ENCODE measurements around the gene DIPK1B. TPM values are rescaled to one million over a fixed set of nuclear protein-coding genes. Genes with fewer than 3 reads are reported as not detected.
A peak's percentile ranks its signal among the peaks of the same experiment; 100 is the strongest.

DIPK1B gene
- total and polyA plus RNA-seq, 2 experiments from 2014 or later = 18.7 to 60.0 TPM

DNA sequence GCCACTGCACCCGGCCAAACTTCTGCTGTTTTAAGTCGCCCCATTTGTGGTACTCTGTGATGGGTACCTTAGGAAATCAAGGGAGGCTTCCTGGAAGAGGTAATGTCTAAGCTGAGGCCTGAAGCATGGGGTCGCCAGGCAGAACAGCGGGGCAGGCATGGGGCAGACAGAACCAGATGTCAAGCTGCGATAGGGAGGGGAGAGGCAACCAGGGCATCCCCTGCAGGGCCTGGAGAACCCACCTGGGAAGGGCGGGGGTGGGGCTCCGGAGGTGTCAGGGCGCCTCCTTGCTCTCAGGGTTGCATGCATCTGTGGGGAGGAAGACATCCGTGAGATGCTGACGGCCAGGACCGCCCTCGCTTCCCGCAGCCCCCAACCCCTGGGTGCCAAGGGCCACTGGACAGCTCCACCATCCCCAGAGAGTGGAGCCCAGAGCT is 49.2 kb downstream of the DIPK1B start (continued):
- TF ChIP-seq EZH2phosphoT487 (IDR thresholded peaks at IDR 0.05; ENCODE audit: unreplicated experiment) (no peak), POLR2AphosphoS5 (IDR thresholded peaks at IDR 0.05; ENCODE audit: low read depth) (no peak), EZH2 (IDR thresholded peaks at IDR 0.05; ENCODE audit: low read depth, unreplicated experiment) (no peak), STAT1 (IDR thresholded peaks at IDR 0.05; ENCODE audit: unreplicated experiment) (no peak), NANOG (IDR thresholded peaks at IDR 0.05; ENCODE audit: borderline replicate concordance) (no peak), ZNF114 (CRISPR knock-in tag; IDR thresholded peaks at IDR 0.05) (no peak)
- TF ChIP-seq, protein P1, sequence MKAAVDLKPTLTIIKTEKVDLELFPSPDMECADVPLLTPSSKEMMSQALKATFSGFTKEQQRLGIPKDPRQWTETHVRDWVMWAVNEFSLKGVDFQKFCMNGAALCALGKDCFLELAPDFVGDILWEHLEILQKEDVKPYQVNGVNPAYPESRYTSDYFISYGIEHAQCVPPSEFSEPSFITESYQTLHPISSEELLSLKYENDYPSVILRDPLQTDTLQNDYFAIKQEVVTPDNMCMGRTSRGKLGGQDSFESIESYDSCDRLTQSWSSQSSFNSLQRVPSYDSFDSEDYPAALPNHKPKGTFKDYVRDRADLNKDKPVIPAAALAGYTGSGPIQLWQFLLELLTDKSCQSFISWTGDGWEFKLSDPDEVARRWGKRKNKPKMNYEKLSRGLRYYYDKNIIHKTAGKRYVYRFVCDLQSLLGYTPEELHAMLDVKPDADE (IDR thresholded peaks at IDR 0.05) = no peak

DNA sequence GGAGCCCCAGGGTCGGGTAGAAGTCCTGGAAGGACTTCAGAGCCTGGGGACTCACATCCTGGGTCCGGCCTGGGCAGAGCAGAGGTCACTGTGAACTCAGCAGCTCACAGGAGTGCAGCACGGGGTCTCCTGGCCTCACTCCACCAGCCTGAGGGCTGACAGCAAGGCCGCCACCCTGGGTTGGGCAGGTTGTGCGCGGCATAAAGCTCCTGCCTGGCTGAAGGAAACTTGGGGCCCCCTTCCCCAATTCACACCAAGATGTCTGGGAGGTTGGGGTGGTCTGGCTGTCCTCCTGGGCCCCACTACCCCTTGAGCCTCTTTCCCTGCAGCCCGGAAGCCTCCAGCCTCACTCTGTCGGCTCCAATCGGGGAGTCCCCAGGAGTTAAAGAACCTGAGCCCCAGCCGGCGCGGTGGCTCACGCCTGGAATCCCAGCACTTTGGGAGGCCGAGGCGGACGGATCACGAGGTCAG is 49.9 kb downstream of the DIPK1B start:
- Mint-ChIP-seq H3K4me1 (peaks cover 13% of the 10 kb centered on the region), H3K27me3 (ENCODE audit: insufficient read depth, low read depth, poor library complexity) (peaks cover 5% of the 10 kb centered on the region), H3K4me3 (no peak overlapping the region), H3K36me3 (ENCODE audit: low read depth) (peaks cover 3% of the 10 kb centered on the region; the same call in 2 of the 3 replicates), H3K9me3 (peaks cover 8% of the 10 kb centered on the region), H3K27ac (no peak overlapping the region)
- Histone ChIP-seq H3F3A (replicated peaks; ENCODE audit: low read depth) (0 out of 2 replicates have a peak, but pooled peaks cover 5% of the 10 kb centered on the region), H3K9me2 (ENCODE audit: insufficient read depth) (no peaks in the 10 kb centered on the region), H3K4me1 (ENCODE audit: insufficient read depth) (no peaks in the 10 kb centered on the region), H3K4me3 (no peak overlapping the region), H4K20me1 (replicated peaks; ENCODE audit: insufficient read depth) (no peaks in the 10 kb centered on the region), H3K4me2 (peak overlapping the region; percentile 55; the same call in 1 of the 2 replicates), H2AFZ (no peak overlapping the region), H3K36me3 (ENCODE audit: insufficient read depth) (no peaks in the 10 kb centered on the region), H3K27me3 (ENCODE audit: insufficient read depth) (no peaks in the 10 kb centered on the region), H3K27ac (ENCODE audit: low read depth) (no peak overlapping the region), H3K79me2 (replicated peaks; ENCODE audit: insufficient read depth) (no peaks in the 10 kb centered on the region)
- DNase-seq (ENCODE audit: low spot score) = no peak
- ATAC-seq = no peak
- TF ChIP-seq EZH2phosphoT487 (IDR thresholded peaks at IDR 0.05; ENCODE audit: unreplicated experiment) = no peak
- no peak for TF ChIP-seq EZH2 (IDR thresholded peaks at IDR 0.05; ENCODE audit: low read depth, unreplicated experiment)
- TF ChIP-seq JUNB (IDR thresholded peaks at IDR 0.05; ENCODE audit: unreplicated experiment) = no peak
- TF ChIP-seq ZNF114 (CRISPR knock-in tag; IDR thresholded peaks at IDR 0.05) = no peak
- TF ChIP-seq, protein P2, sequence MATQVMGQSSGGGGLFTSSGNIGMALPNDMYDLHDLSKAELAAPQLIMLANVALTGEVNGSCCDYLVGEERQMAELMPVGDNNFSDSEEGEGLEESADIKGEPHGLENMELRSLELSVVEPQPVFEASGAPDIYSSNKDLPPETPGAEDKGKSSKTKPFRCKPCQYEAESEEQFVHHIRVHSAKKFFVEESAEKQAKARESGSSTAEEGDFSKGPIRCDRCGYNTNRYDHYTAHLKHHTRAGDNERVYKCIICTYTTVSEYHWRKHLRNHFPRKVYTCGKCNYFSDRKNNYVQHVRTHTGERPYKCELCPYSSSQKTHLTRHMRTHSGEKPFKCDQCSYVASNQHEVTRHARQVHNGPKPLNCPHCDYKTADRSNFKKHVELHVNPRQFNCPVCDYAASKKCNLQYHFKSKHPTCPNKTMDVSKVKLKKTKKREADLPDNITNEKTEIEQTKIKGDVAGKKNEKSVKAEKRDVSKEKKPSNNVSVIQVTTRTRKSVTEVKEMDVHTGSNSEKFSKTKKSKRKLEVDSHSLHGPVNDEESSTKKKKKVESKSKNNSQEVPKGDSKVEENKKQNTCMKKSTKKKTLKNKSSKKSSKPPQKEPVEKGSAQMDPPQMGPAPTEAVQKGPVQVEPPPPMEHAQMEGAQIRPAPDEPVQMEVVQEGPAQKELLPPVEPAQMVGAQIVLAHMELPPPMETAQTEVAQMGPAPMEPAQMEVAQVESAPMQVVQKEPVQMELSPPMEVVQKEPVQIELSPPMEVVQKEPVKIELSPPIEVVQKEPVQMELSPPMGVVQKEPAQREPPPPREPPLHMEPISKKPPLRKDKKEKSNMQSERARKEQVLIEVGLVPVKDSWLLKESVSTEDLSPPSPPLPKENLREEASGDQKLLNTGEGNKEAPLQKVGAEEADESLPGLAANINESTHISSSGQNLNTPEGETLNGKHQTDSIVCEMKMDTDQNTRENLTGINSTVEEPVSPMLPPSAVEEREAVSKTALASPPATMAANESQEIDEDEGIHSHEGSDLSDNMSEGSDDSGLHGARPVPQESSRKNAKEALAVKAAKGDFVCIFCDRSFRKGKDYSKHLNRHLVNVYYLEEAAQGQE (IDR thresholded peaks at IDR 0.05; ENCODE audit: unreplicated experiment) = no peak
- TF ChIP-seq ZNF331 (CRISPR knock-in tag; IDR thresholded peaks at IDR 0.05; ENCODE audit: low read depth) = no peak
- TF ChIP-seq CREB1 (CRISPR knock-in tag; IDR thresholded peaks at IDR 0.05; ENCODE audit: low read depth) = no peak
- TF ChIP-seq, protein P3, sequence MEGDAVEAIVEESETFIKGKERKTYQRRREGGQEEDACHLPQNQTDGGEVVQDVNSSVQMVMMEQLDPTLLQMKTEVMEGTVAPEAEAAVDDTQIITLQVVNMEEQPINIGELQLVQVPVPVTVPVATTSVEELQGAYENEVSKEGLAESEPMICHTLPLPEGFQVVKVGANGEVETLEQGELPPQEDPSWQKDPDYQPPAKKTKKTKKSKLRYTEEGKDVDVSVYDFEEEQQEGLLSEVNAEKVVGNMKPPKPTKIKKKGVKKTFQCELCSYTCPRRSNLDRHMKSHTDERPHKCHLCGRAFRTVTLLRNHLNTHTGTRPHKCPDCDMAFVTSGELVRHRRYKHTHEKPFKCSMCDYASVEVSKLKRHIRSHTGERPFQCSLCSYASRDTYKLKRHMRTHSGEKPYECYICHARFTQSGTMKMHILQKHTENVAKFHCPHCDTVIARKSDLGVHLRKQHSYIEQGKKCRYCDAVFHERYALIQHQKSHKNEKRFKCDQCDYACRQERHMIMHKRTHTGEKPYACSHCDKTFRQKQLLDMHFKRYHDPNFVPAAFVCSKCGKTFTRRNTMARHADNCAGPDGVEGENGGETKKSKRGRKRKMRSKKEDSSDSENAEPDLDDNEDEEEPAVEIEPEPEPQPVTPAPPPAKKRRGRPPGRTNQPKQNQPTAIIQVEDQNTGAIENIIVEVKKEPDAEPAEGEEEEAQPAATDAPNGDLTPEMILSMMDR (conservative IDR thresholded peaks at IDR 0.05; ENCODE audit: low read depth in 2 of 2) = no peak
- TF ChIP-seq, protein P1 (IDR thresholded peaks at IDR 0.05) = no peak

Data from GM23338 (cell line).